ENCODE measurements around the gene IPO13. TPM values are rescaled to one million over a fixed set of nuclear protein-coding genes. Genes with fewer than 3 reads are reported as not detected.

Gene IPO13
- total and polyA plus RNA-seq, 2 experiments from 2014 or later, result 20.6 to 30.7 TPM

DNA sequence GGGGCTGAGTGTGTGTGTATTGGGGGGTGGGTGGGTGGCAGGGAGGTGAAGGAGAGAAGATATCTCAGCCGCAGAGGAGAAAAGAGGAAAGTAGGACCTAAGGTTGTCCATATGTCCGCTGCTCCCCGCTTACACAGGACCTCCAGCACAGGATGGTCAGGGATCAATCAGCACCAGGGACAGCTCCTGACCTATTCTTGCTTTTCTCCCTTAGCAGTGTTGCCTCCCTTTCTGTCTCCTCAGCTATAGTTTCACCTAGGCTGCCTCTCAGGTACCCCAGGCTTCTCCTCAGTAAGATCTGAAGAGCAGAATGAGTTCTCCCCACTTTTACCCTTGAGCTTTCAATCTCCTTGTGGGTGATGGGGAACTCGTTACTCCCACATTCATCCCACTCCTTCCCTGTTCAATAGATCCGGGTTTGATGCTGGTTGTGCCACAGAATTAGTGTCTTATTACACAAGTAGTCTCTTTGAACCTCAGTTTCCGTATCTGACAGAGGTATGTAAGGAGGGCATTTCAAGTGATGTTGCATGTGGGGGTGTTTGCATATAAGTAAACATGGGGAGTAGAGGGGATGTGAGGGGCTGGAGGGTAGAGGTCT, 21.7 kb downstream of the IPO13 start:
- no peak for TF ChIP-seq EZH2phosphoT487 (IDR thresholded peaks at IDR 0.05; ENCODE audit: low read depth, severe bottlenecking, unreplicated experiment)
- TF ChIP-seq EZH2 (IDR thresholded peaks at IDR 0.05; ENCODE audit: borderline replicate concordance), result no peak
- TF ChIP-seq, protein P1, sequence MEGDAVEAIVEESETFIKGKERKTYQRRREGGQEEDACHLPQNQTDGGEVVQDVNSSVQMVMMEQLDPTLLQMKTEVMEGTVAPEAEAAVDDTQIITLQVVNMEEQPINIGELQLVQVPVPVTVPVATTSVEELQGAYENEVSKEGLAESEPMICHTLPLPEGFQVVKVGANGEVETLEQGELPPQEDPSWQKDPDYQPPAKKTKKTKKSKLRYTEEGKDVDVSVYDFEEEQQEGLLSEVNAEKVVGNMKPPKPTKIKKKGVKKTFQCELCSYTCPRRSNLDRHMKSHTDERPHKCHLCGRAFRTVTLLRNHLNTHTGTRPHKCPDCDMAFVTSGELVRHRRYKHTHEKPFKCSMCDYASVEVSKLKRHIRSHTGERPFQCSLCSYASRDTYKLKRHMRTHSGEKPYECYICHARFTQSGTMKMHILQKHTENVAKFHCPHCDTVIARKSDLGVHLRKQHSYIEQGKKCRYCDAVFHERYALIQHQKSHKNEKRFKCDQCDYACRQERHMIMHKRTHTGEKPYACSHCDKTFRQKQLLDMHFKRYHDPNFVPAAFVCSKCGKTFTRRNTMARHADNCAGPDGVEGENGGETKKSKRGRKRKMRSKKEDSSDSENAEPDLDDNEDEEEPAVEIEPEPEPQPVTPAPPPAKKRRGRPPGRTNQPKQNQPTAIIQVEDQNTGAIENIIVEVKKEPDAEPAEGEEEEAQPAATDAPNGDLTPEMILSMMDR (IDR thresholded peaks at IDR 0.05; ENCODE audit: poor library complexity), result no peak
- H3K9me3 ChIP-seq (ENCODE audit: low read depth), result no peaks in the 10 kb centered on the region
- 94% methylated on average over 6 of the region's 6 CpGs for WGBS (ENCODE audit: low lambda C conversion rate, missing lambda C conversion rate)

DNA sequence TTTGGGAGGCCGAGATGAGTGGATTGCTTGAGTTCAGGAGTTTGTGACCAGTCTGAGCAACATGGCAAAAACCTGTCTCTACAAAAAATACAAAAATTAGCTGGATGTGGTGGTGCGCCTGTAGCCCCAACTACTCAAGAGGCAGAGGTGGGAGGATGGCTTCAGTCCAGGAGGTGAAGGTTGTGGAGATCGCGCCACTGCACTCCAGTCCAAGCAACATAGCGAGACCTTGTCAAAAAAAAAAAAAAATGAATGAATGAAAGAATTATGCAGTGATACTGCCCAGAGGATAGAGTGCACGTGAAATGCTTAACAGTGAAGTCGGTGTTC, 22.6 kb downstream of the IPO13 start:
- Histone ChIP-seq H3K4me3 (no peak overlapping the region), H3K4me2 (peak overlapping the region; percentile 73), H3K27ac (no peak overlapping the region), H3K27me3 (no peaks in the 10 kb centered on the region), H4K20me1 (ENCODE audit: insufficient read depth, poor library complexity, severe bottlenecking) (no peaks in the 10 kb centered on the region), H3K36me3 (replicated peaks; ENCODE audit: insufficient read depth, low read depth) (no peaks in the 10 kb centered on the region), H3K9me3 (ENCODE audit: low read depth) (no peaks in the 10 kb centered on the region), H3K4me1 (ENCODE audit: insufficient read depth) (peaks cover 6% of the 10 kb centered on the region), H2AFZ (no peak overlapping the region), H3K9me2 (replicated peaks; ENCODE audit: insufficient read depth) (no peaks in the 10 kb centered on the region), H3K79me2 (peaks cover 10% of the 10 kb centered on the region)
- DNase-seq (ENCODE audit: low spot score), result no peak
- TF ChIP-seq, protein P1 (IDR thresholded peaks at IDR 0.05; ENCODE audit: poor library complexity), result no peak
- TF ChIP-seq EZH2 (IDR thresholded peaks at IDR 0.05; ENCODE audit: borderline replicate concordance), result no peak
- no peak for TF ChIP-seq EZH2phosphoT487 (IDR thresholded peaks at IDR 0.05; ENCODE audit: low read depth, severe bottlenecking, unreplicated experiment)
- 63% methylated on average over 7 of the region's 7 CpGs for WGBS (ENCODE audit: low lambda C conversion rate, missing lambda C conversion rate)

More for the DNA sequence above, 21.7 kb downstream of the IPO13 start:
- Histone ChIP-seq H3K4me3 (no peak overlapping the region), H4K20me1 (ENCODE audit: insufficient read depth, poor library complexity, severe bottlenecking) (no peaks in the 10 kb centered on the region), H2AFZ (no peak overlapping the region), H3K4me1 (ENCODE audit: insufficient read depth) (peaks cover 6% of the 10 kb centered on the region), H3K36me3 (replicated peaks; ENCODE audit: insufficient read depth, low read depth) (no peaks in the 10 kb centered on the region), H3K27me3 (no peaks in the 10 kb centered on the region), H3K27ac (no peak overlapping the region), H3K79me2 (peaks cover 10% of the 10 kb centered on the region), H3K9me2 (replicated peaks; ENCODE audit: insufficient read depth) (no peaks in the 10 kb centered on the region), H3K4me2 (no peak overlapping the region)
- peak; percentile 64 for DNase-seq (ENCODE audit: low spot score)

DNA sequence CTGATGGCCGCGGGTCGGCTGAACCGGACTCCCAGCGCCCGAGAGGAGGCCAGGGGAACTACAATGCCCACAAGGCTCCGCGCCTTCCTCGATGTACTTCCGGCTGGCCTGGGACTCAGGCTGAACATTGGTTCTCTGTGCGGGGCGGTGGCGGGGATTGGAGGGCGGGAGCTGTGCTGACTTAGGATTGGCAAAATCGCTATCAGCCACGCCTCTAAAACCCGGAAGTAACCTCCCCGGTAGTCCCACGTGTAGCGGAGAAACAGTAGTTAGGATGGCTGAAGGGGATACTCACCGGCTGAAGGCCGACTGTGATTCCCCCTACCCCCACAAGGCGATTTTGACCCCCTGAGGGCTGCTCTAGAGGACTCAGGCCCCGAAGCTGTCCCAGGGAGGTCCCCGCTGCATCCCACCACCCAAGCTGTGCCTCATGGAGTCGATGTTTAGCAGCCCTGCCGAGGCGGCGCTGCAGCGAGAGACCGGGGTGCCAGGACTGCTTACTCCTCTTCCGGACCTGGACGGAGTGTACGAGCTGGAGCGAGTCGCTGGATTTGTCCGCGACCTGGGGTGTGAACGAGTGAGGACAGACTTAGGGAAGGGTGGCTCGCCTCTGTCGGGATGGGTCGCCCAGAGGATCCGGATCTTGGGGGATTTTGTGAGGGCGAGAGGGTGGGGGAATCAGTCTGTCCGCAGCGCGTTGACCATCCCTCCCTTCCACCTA, 23.2 kb downstream of the IPO13 start, which contains the start of gene DPH2:
Gene DPH2, plus strand, starts transcription at position 265 of the 721 bp plus-strand sequence. Its CDS starts 166 bp downstream, at position 431.
- no peaks in the 10 kb centered on the region for H4K20me1 ChIP-seq (ENCODE audit: insufficient read depth, poor library complexity, severe bottlenecking)
- H3K4me3 ChIP-seq, result peak within 1 kb of the TSS; percentile 64
- no peak within 1 kb of the TSS for H2AFZ ChIP-seq
- H3K9me3 ChIP-seq (ENCODE audit: low read depth), result no peaks in the 10 kb centered on the region
- TF ChIP-seq, protein P1 (IDR thresholded peaks at IDR 0.05; ENCODE audit: poor library complexity), result no peak
- TF ChIP-seq EZH2 (IDR thresholded peaks at IDR 0.05; ENCODE audit: borderline replicate concordance) (no peak), EZH2phosphoT487 (IDR thresholded peaks at IDR 0.05; ENCODE audit: low read depth, severe bottlenecking, unreplicated experiment) (no peak)
- peak within 1 kb of the TSS; percentile 87 for H3K4me2 ChIP-seq
- peaks cover 6% of the 10 kb centered on the region for H3K4me1 ChIP-seq (ENCODE audit: insufficient read depth)
- DNase-seq (ENCODE audit: low spot score), result peak; percentile 97
- H3K27me3 ChIP-seq, result no peaks in the 10 kb centered on the region
- H3K79me2 ChIP-seq, result peaks cover 10% of the 10 kb centered on the region
- H3K36me3 ChIP-seq (replicated peaks; ENCODE audit: insufficient read depth, low read depth), result no peaks in the 10 kb centered on the region
- 2% methylated on average over 44 of the region's 47 CpGs for WGBS (ENCODE audit: low lambda C conversion rate, missing lambda C conversion rate)
- H3K27ac ChIP-seq, result no peak within 1 kb of the TSS
- no peaks in the 10 kb centered on the region for H3K9me2 ChIP-seq (replicated peaks; ENCODE audit: insufficient read depth)

All from hepatocyte (in vitro differentiated cells).